CD4-positive, alpha-beta memory T cell (primary cell): ENCODE results near the gene FKBP5. TPM values are rescaled to one million over a fixed set of nuclear protein-coding genes. Genes with fewer than 3 reads are reported as not detected.
A peak's percentile ranks its signal among the peaks of the same experiment; 100 is the strongest.
"Not testable (repeated sequence)": the region's sequence is repeated elsewhere in the genome, so short reads cannot be mapped to it uniquely, and the experiment has no call there.

ENCODE experiments used
- CTCF ChIA-PET: fragments of 350-600 bp; sonication (Branson Sonifier 250); formaldehyde crosslinking; loops from one replicate; lab custom pipeline; 2021; ENCODE audit warnings: inconsistent platforms; ENCODE audit not compliant: partially characterized antibody; lab: Charles Lee
- POLR2A ChIA-PET: fragments of 350-600 bp; sonication (Branson Sonifier 250); formaldehyde crosslinking; loops from one replicate; lab custom pipeline; 2021; ENCODE audit not compliant: partially characterized antibody; lab: Charles Lee
- DNase-seq, 5 donors: peaks; one replicate each; pipeline versions ENCODE4 v3.0.0 to v3.0.0-alpha.2; 2020 to 2022; ENCODE audit warnings: mixed read lengths in 1 of 5
- H3K27ac ChIP-seq: one replicate; pipeline ENCODE4 v1.7.0; 2013; ENCODE audit warnings: low read depth, low read length
- H3K27me3 ChIP-seq: 2 replicates; pipeline ENCODE4 v1.7.0; 2013; ENCODE audit warnings: mild to moderate bottlenecking, low read length, moderate library complexity; ENCODE audit not compliant: insufficient read depth
- H3K36me3 ChIP-seq: 2 replicates; pipeline ENCODE4 v1.7.0; 2013; ENCODE audit warnings: mild to moderate bottlenecking, low read length, moderate library complexity; ENCODE audit not compliant: insufficient read depth
- H3K4me1 ChIP-seq: 2 replicates; pipeline ENCODE4 v1.7.0; 2013; ENCODE audit warnings: mild to moderate bottlenecking, low read length, moderate library complexity; ENCODE audit not compliant: insufficient read depth
- H3K4me3 ChIP-seq, 2 donors: one replicate each; pipeline ENCODE4 v1.7.0; 2013; ENCODE audit warnings: low read length in 2 of 2, mild to moderate bottlenecking in 1 of 2
- H3K9me3 ChIP-seq, 2 donors: one replicate each; pipeline ENCODE4 v1.7.0; 2013; ENCODE audit warnings: low read length in 2 of 2, control low read depth in 1 of 2; ENCODE audit not compliant: control insufficient read depth in 1 of 2
- H3K27ac Mint-ChIP-seq, 7 donors: one replicate each; pipeline ENCODE4 v1.8.0; 2020 to 2021; ENCODE audit warnings: mixed read lengths in 7 of 7, mild to moderate bottlenecking in 6 of 7, inconsistent platforms in 3 of 7, moderate library complexity in 3 of 7
- H3K27me3 Mint-ChIP-seq, 2 donors: one replicate each; pipeline ENCODE4 v1.8.0; 2020 to 2021; ENCODE audit warnings: mixed read lengths in 2 of 2
- H3K36me3 Mint-ChIP-seq, 2 donors: one replicate each; pipeline ENCODE4 v1.8.0; 2020 to 2021; ENCODE audit warnings: mixed read lengths in 2 of 2, inconsistent platforms in 1 of 2, mild to moderate bottlenecking in 1 of 2
- H3K4me1 Mint-ChIP-seq, 4 donors: one replicate each; pipeline ENCODE4 v1.8.0; 2020 to 2021; ENCODE audit warnings: mixed read lengths in 4 of 4, mild to moderate bottlenecking in 1 of 4
- H3K4me3 Mint-ChIP-seq, 8 donors: one replicate each; pipeline ENCODE4 v1.8.0; 2020 to 2021; ENCODE audit warnings: mixed read lengths in 8 of 8, mild to moderate bottlenecking in 7 of 8, moderate library complexity in 6 of 8, inconsistent platforms in 3 of 8
- H3K9me3 Mint-ChIP-seq, 8 donors: one replicate each; pipeline ENCODE4 v1.8.0; 2020 to 2021; ENCODE audit warnings: mixed read lengths in 8 of 8, mild to moderate bottlenecking in 5 of 8, inconsistent platforms in 3 of 8, moderate library complexity in 1 of 8
- intact Hi-C: fragments of 100-400 bp; cut with micrococcal nuclease; formaldehyde crosslinking; loops from one replicate; pipeline ENCODE4 v1.15.1; 2023
- polyA plus RNA-seq, 2 donors: library from polyadenylated mRNA; unstranded; fragments of 300-500 nt; fragmentation: Illumina TruSeq; gene quantifications; one replicate each; pipeline ENCODE4 v1.2.3, GENCODE V29; 2021
- total RNA-seq, 2 experiments: library from RNA; stranded (reverse); gene quantifications; one replicate each; pipeline ENCODE4 v1.2.3, GENCODE V29; 2021

Gene FKBP5
- total and polyA plus RNA-seq, 4 experiments from 2014 or later, result 72.9 to 233 (median 84.2) TPM

DNA sequence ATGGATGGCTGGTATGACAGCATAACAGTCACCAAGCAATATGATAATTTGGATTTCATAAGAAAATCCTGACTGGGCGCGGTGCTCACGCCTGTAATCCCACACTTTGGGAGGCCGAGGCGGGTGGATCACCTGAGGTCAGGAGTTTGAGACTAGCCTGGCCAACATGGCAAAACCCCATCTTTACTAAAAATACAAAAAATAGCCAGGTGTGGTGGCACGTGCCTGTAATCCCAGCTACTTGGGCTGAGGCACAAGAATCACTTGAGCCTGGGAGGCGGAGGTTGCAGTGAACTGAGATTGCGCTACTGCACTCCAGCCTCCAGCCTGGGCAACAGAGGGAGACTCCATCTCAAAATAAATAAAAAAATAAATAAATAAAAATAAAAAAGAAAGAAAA lies 90.1 kb downstream of the FKBP5 start:
- H3K36me3 ChIP-seq, result peaks cover 20% of the 10 kb centered on the region
- H3K27me3 ChIP-seq, H3K27me3 Mint-ChIP-seq, intact Hi-C loops, H3K4me3 ChIP-seq, DNase-seq, H3K9me3 Mint-ChIP-seq, H3K9me3 ChIP-seq: not testable (repeated sequence)
- H3K27ac Mint-ChIP-seq, result peak overlapping the region in 5 of 7 donors; percentile 24 to 91 (median 68)
- peaks cover 61 to 83% (median 73%) of the 10 kb centered on the region in 4 donors for H3K4me1 Mint-ChIP-seq
- peak overlapping the region in 1 of 8 donors; percentile 4 for H3K4me3 Mint-ChIP-seq
- ChIA-PET POLR2A (interaction anchor here (0.9 to 15.7 kb wide), 8 partner anchors 6 to 138 kb away, joined by 4 to 268 read pairs (median 6); partner anchors contain the start of gene ARMC12), CTCF (interaction anchor here (0.6 to 19.5 kb wide), 7 partner anchors 9 to 160 kb away, joined by 3 to 490 read pairs (median 60); partner anchors contain the start of gene ARMC12)
- peaks cover 98% of the 10 kb centered on the region for H3K4me1 ChIP-seq
- peaks cover 30 to 44% of the 10 kb centered on the region in 2 donors for H3K36me3 Mint-ChIP-seq
- peak overlapping the region; percentile 14 for H3K27ac ChIP-seq

DNA sequence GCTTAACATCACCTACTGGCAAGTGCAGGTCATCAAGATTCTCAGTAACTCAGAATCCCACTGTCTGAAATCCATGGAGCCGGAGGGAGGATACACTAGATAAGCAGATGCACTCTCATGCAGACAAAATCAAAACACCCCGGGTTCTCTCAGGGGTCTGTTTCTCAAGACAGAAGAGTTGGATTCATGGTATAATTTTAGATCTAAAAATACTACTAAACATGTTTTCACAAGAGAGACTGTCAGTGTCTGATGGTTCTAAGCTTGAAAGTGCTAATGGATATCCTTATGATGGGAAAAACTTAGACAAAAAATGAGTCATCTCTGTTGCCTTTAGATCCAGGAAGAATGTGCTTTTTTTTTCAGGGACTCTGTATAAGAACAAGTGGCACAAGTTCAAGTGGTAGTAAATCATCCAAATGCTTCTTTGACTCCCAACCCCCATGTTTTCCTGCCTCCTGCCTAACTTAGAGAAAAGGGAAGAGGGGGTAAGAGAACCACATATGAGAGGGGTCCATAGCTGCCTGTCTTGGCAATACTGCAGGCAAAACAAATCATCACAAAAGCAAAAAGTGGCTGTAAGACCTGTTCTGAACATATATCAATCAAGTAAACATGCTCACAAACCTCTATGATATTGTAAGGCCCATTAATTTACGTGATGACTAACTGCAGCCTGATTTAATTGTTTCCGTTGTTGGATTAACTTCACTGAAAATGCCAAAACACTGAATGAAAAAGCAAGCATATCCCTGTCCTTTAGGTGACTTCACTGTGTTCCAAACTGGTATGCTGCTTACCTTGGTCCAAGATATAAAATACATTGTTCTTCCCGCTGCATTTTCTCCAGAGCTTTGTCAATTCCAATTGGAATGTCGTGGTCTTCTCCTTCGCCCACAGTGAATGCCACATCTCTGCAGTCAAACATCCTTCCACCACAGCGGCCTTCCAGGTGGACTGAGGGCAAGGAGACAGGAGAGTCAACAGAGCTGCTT lies 92.0 kb downstream of the FKBP5 start:
- Histone ChIP-seq H3K4me1 (peaks cover 98% of the 10 kb centered on the region), H3K27me3 (no peaks in the 10 kb centered on the region), H3K27ac (peak overlapping the region; percentile 1), H3K36me3 (peaks cover 20% of the 10 kb centered on the region), H3K9me3 (no peaks in the 10 kb centered on the region), H3K4me3 (no peak overlapping the region)
- Mint-ChIP-seq H3K4me3 (peak overlapping the region in 6 of 8 donors; percentile 15 to 76 (median 48)), H3K4me1 (peaks cover 60 to 85% (median 74%) of the 10 kb centered on the region in 4 donors), H3K36me3 (peaks cover 45 to 50% of the 10 kb centered on the region in 2 donors), H3K9me3 (no peaks in the 10 kb centered on the region), H3K27ac (peak overlapping the region; percentile 70 to 95 (median 88)), H3K27me3 (no peaks in the 10 kb centered on the region)
- DNase-seq, result no peak
- CTCF ChIA-PET, result interaction anchor here (0.7 to 19.5 kb wide), 4 partner anchors 13 to 254 kb away, joined by 3 to 490 read pairs (median 35); partner anchors contain the start of gene ARMC12
- POLR2A ChIA-PET, result interaction anchor here (0.6 to 12.1 kb wide), 6 partner anchors 9 to 131 kb away, joined by 3 to 268 read pairs (median 4); no protein-coding TSS in a partner anchor
- intact Hi-C loops, result no loop called here

DNA sequence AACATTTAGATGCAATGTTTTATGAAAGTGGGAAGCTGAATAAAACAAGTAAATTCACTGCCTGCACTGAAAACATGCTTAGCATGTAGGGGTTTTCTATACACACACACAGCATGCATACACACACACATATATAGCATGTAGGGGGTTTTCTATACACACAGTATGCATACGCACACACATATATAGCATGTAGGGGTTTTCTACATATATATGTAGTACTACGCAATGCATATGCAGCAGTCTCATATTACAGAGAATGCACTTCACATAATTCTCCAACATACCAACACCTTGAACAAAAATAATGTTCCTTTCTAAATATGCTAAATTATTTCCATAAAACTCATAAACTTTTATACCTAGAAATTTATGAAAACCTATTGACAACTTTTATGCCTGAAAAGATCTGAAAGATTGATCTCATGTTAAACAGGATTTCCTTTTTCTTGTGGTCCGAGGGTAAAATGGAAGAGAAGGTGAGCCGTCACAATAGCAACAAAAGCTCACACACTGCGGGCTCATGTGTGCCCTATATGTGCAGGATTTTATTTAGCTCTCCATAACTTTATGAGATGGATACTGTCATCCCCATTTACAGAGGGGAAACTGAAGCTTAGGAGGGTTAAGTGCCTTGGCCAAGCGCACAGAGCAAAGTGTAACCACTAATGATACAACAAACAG lies 94.1 kb downstream of the FKBP5 start:
- H3K4me1 ChIP-seq, result peaks cover 98% of the 10 kb centered on the region
- H3K9me3 Mint-ChIP-seq, result no peaks in the 10 kb centered on the region
- peaks cover 32% of the 10 kb centered on the region for H3K36me3 ChIP-seq

DNA sequence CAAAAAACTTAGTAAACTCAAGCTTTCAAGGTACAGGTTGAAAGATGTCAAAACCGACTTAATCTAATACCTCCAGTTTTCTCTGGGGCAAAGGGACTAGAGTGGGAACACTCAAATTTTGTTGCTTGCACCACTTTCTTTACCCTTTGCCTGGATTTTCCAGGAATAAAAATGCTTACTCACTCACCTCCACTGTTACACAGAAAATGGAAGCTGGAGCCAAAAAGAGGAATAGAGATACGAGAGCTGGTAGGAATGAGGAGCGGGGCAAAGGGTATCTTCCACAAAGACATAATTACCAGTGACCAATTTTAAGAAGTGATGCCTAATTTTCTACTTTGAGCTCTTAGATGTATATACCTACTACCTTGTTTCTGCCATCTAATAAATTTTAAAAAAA lies 96.5 kb downstream of the FKBP5 start:
- no peak overlapping the region for H3K4me3 ChIP-seq
- H3K36me3 ChIP-seq, result peaks cover 39% of the 10 kb centered on the region
- Mint-ChIP-seq H3K36me3 (peaks cover 64 to 75% of the 10 kb centered on the region in 2 donors), H3K4me1 (peaks cover 59 to 90% (median 76%) of the 10 kb centered on the region in 4 donors), H3K9me3 (no peaks in the 10 kb centered on the region), H3K27ac (peak overlapping the region in 5 of 7 donors; percentile 41 to 88 (median 57)), H3K27me3 (no peaks in the 10 kb centered on the region), H3K4me3 (peak overlapping the region in 4 of 8 donors; percentile 20 to 55 (median 37))
- DNase-seq, result no peak
- H3K4me1 ChIP-seq, result peaks cover 86% of the 10 kb centered on the region
- H3K27ac ChIP-seq, result no peak overlapping the region
- H3K9me3 ChIP-seq, result no peaks in the 10 kb centered on the region
- ChIA-PET POLR2A (interaction anchor here (0.9 to 12.1 kb wide), 10 partner anchors 12 to 142 kb away, joined by 3 to 268 read pairs (median 6); no protein-coding TSS in a partner anchor), CTCF (interaction anchor here (1.0 to 19.5 kb wide), 7 partner anchors 10 to 145 kb away, joined by 4 to 490 read pairs (median 15); partner anchors contain the start of gene ARMC12)
- intact Hi-C loops, result no loop called here
- no peaks in the 10 kb centered on the region for H3K27me3 ChIP-seq

More for the DNA sequence above, 94.1 kb downstream of the FKBP5 start:
- Histone ChIP-seq H3K4me3 (peak overlapping the region in 1 of 2 donors; percentile 32), H3K27me3 (no peaks in the 10 kb centered on the region), H3K27ac (no peak overlapping the region), H3K9me3 (no peaks in the 10 kb centered on the region)
- POLR2A ChIA-PET, result interaction anchor here (0.6 to 12.1 kb wide), 12 partner anchors 8 to 297 kb away, joined by 3 to 268 read pairs (median 6); partner anchors contain the start of genes DEF6 and RPL10A
- Mint-ChIP-seq H3K36me3 (peaks cover 61 to 65% of the 10 kb centered on the region in 2 donors), H3K27me3 (no peaks in the 10 kb centered on the region), H3K4me3 (peak overlapping the region; percentile 17 to 80 (median 71)), H3K4me1 (peaks cover 58 to 87% (median 76%) of the 10 kb centered on the region in 4 donors), H3K27ac (peak overlapping the region; percentile 47 to 91 (median 82))
- CTCF ChIA-PET, result interaction anchor here (0.8 to 19.5 kb wide), 7 partner anchors 8 to 142 kb away, joined by 3 to 490 read pairs (median 5); partner anchors contain the start of gene ARMC12
- DNase-seq, result peak in 4 of 5 donors; percentile 32 to 50 (median 34)
- intact Hi-C loops, result loop anchor here (1.0 kb wide), 1 partner anchor 10 kb away; no protein-coding TSS in a partner anchor

DNA sequence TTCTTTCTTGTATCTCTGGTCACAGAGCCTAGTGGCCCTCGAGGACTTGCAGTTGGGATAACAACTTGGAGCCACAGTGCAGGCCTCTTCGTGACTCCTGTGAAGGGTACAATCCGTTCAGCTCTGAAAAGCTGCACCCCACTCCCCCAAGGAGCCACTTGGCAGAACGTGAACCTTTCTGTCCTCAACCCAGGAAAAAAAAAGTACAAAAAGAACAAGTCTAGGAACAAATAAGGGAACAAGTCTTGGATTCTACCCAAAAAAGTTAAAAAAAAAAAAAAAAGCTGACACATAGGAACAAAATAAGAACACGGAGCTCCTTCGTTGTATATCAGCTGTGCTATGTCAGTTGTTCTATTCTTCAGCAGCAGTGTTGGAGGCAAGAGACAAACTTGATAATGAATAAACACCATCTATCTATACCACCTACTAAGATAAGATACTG lies 98.1 kb downstream of the FKBP5 start:
- intact Hi-C loops, result loop anchor here (1.0 kb wide), 1 partner anchor 11 kb away; no protein-coding TSS in a partner anchor
- ChIA-PET CTCF (interaction anchor here (0.7 to 19.5 kb wide), 12 partner anchors 8 to 1429 kb away, joined by 3 to 490 read pairs (median 6); partner anchors contain the start of gene ARMC12), POLR2A (interaction anchor here (0.8 to 12.1 kb wide), 7 partner anchors 10 to 143 kb away, joined by 3 to 268 read pairs (median 5); no protein-coding TSS in a partner anchor)
- H3K4me3 Mint-ChIP-seq, result peak overlapping the region in 2 of 8 donors; percentile 48 to 68
- peaks cover 30% of the 10 kb centered on the region for H3K36me3 ChIP-seq
- H3K4me3 ChIP-seq, result no peak overlapping the region
- H3K36me3 Mint-ChIP-seq, result peaks cover 65 to 78% of the 10 kb centered on the region in 2 donors
- H3K4me1 ChIP-seq, result peaks cover 86% of the 10 kb centered on the region
- peaks cover 63 to 90% (median 76%) of the 10 kb centered on the region in 4 donors for H3K4me1 Mint-ChIP-seq
- no peaks in the 10 kb centered on the region for H3K27me3 ChIP-seq
- H3K27me3 Mint-ChIP-seq, result no peaks in the 10 kb centered on the region
- H3K27ac ChIP-seq, result no peak overlapping the region
- H3K9me3 ChIP-seq, result no peaks in the 10 kb centered on the region
- H3K27ac Mint-ChIP-seq, result peak overlapping the region in 6 of 7 donors; percentile 52 to 90 (median 82)
- H3K9me3 Mint-ChIP-seq, result no peaks in the 10 kb centered on the region
- DNase-seq, result no peak

DNA sequence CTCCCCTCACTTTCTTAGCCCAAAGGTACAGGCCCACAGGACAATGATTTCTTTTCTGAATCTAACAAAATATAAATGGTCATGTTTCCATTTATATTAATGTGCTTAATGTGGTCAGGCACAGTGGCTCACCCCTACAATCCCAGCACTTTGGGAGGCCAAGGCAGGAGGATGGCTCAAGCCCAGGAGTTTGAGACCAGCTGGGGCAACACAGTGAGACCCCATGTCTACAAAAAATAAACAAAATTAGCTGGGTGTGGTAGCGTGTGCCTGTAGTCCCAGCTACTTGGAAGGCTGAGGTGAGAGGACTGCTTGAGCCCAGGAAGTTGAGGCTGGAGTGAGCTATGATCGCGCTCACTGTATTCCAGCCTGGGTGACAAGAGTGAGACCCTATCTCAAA lies 98.8 kb downstream of the FKBP5 start:
- Histone ChIP-seq H3K9me3 (no peaks in the 10 kb centered on the region), H3K36me3 (peaks cover 30% of the 10 kb centered on the region), H3K27ac (no peak overlapping the region), H3K27me3 (no peaks in the 10 kb centered on the region), H3K4me3 (no peak overlapping the region), H3K4me1 (peaks cover 85% of the 10 kb centered on the region)
- H3K4me3 Mint-ChIP-seq, result peak overlapping the region in 1 of 8 donors; percentile 5
- CTCF ChIA-PET, result interaction anchor here (0.8 to 19.5 kb wide), 7 partner anchors 13 to 1429 kb away, joined by 3 to 490 read pairs (median 42); partner anchors contain the start of gene ARMC12
- H3K4me1 Mint-ChIP-seq, result peaks cover 64 to 90% (median 75%) of the 10 kb centered on the region in 4 donors
- DNase-seq, result no peak
- no peaks in the 10 kb centered on the region for H3K27me3 Mint-ChIP-seq
- peaks cover 61 to 78% of the 10 kb centered on the region in 2 donors for H3K36me3 Mint-ChIP-seq
- peak overlapping the region; percentile 52 to 92 (median 83) for H3K27ac Mint-ChIP-seq
- intact Hi-C loops, result no loop called here
- H3K9me3 Mint-ChIP-seq, result no peaks in the 10 kb centered on the region
- POLR2A ChIA-PET, result interaction anchor here (1.4 to 12.1 kb wide), 4 partner anchors 16 to 142 kb away, joined by 4 to 268 read pairs (median 8); no protein-coding TSS in a partner anchor
